B cell (primary cell): ENCODE measurements around the gene AP1M1. TPM values are rescaled to one million over a fixed set of nuclear protein-coding genes. Genes with fewer than 3 reads are reported as not detected.

ENCODE experiments used
- ATAC-seq: fragments of 200-7000 bp; cut with Tn5 transposase; one replicate; pipeline ENCODE4 v1.10.0; 2021; ENCODE audit warnings: low read depth, mild to moderate bottlenecking, moderate number of reproducible peaks, moderate library complexity
- CTCF ChIA-PET: fragments of 350-600 bp; sonication (Branson Sonifier 250); formaldehyde crosslinking; loops from one replicate; lab custom pipeline; 2021; ENCODE audit warnings: antibody characterized with exemption, inconsistent platforms; lab: Charles Lee
- POLR2A ChIA-PET: fragments of 350-600 bp; sonication (Branson Sonifier 250); formaldehyde crosslinking; loops from one replicate; lab custom pipeline; 2021; ENCODE audit warnings: antibody characterized with exemption; lab: Charles Lee
- DNase-seq: peaks from one replicate; pipeline ENCODE4 v3.0.0; 2013
- H2AFZ ChIP-seq: 2 replicates; pipeline ENCODE4 v1.6.1; 2012; ENCODE audit warnings: mild to moderate bottlenecking, low read depth, low read length; ENCODE audit not compliant: insufficient read depth, poor library complexity, severe bottlenecking
- H3K27ac ChIP-seq, 2 donors: 1 replicate in 1 of 2; 2 replicates in 1 of 2; pipeline ENCODE4 v1.5.1; 2012 to 2013; ENCODE audit warnings: low read length in 2 of 2, mild to moderate bottlenecking in 2 of 2, moderate library complexity in 1 of 2
- H3K27me3 ChIP-seq, 4 experiments: fragments of 200-600 bp in 1 of 4; sonication (generic) in 1 of 4; replicated peaks in 1 of 4; 1 replicate in 2 of 4; 2 replicates in 2 of 4; pipeline versions ENCODE4 v1.6.1 to v1.7.0; 2013 to 2016; ENCODE audit warnings: low read length in 3 of 4, mild to moderate bottlenecking in 2 of 4, mixed read lengths in 1 of 4, moderate library complexity in 1 of 4; ENCODE audit not compliant: insufficient read depth in 4 of 4, control insufficient read depth in 3 of 4; ENCODE audit errors: control extremely low read depth in 1 of 4
- H3K36me3 ChIP-seq, 2 experiments: replicated peaks in 1 of 2; 1 replicate in 1 of 2; 2 replicates in 1 of 2; pipeline versions ENCODE4 v1.6.1 to v1.7.1; 2013; ENCODE audit warnings: low read length in 1 of 2; ENCODE audit not compliant: insufficient read depth in 2 of 2, control insufficient read depth in 1 of 2; ENCODE audit errors: control extremely low read depth in 1 of 2, extremely low read depth in 1 of 2
- H3K4me1 ChIP-seq, 2 donors: fragments of 200-600 bp in 1 of 2; sonication (generic) in 1 of 2; 1 replicate in 1 of 2; 2 replicates in 1 of 2; pipeline versions ENCODE4 v1.5.1 to v1.6.1; 2013 to 2017; ENCODE audit warnings: low read length in 2 of 2; ENCODE audit not compliant: control insufficient read depth in 2 of 2, insufficient read depth in 2 of 2
- H3K4me2 ChIP-seq: replicated peaks from 2 replicates; pipeline ENCODE3; 2012; ENCODE audit warnings: mild to moderate bottlenecking, low read depth, low read length; ENCODE audit not compliant: poor library complexity, severe bottlenecking
- H3K4me3 ChIP-seq, 5 experiments: fragments of 200-600 bp in 1 of 5; sonication (generic) in 1 of 5; 1 replicate in 3 of 5; 2 replicates in 2 of 5; pipeline versions ENCODE4 v1.5.1 to v1.7.0; 2011 to 2016; ENCODE audit warnings: low read length in 4 of 5, mild to moderate bottlenecking in 4 of 5, low read depth in 2 of 5, control low read depth in 1 of 5, moderate library complexity in 1 of 5; ENCODE audit not compliant: insufficient read depth in 1 of 5; ENCODE audit errors: control extremely low read depth in 1 of 5, extremely low read depth in 1 of 5
- H3K79me2 ChIP-seq: fragments of 200-600 bp; sonication (generic); one replicate; pipeline ENCODE4 v1.6.0; 2016; ENCODE audit warnings: low read length; ENCODE audit not compliant: control insufficient read depth, insufficient read depth
- H3K9ac ChIP-seq: fragments of 200-600 bp; sonication (generic); 2 replicates; pipeline ENCODE4 v1.6.1; 2017; ENCODE audit warnings: mild to moderate bottlenecking, low read length, moderate library complexity
- H3K9me3 ChIP-seq, 3 donors: one replicate each; pipeline versions ENCODE4 v1.6.1 to v1.7.1; 2013; ENCODE audit warnings: low read length in 2 of 3; ENCODE audit not compliant: control insufficient read depth in 2 of 3, insufficient read depth in 1 of 3; ENCODE audit errors: control extremely low read depth in 1 of 3
- H4K20me1 ChIP-seq: 2 replicates; pipeline ENCODE4 v1.6.0; 2012; ENCODE audit warnings: mild to moderate bottlenecking, low read length; ENCODE audit not compliant: insufficient read depth, control insufficient read depth, poor library complexity, severe bottlenecking
- H3K27ac Mint-ChIP-seq: one replicate; pipeline ENCODE4 v1.8.0; 2021; ENCODE audit warnings: mixed read lengths
- H3K27me3 Mint-ChIP-seq: one replicate; pipeline ENCODE4 v1.8.0; 2021; ENCODE audit warnings: mixed read lengths
- H3K4me1 Mint-ChIP-seq: one replicate; pipeline ENCODE4 v1.8.0; 2021; ENCODE audit warnings: mixed read lengths
- H3K4me3 Mint-ChIP-seq: one replicate; pipeline ENCODE4 v1.8.0; 2021; ENCODE audit warnings: mixed read lengths
- H3K9me3 Mint-ChIP-seq: one replicate; pipeline ENCODE4 v1.8.0; 2022; ENCODE audit warnings: mixed read lengths; ENCODE audit not compliant: insufficient read depth
- CTCF ChIP-seq: fragments of 200-600 bp; IDR thresholded peaks from one replicate; pipeline ENCODE4 v1.8.0; 2022; ENCODE audit warnings: antibody characterized with exemption, mild to moderate bottlenecking
- EZH2 ChIP-seq: IDR thresholded peaks from 2 replicates; pipeline ENCODE4 v1.6.1; 2012; ENCODE audit warnings: borderline replicate concordance, low read depth, mild to moderate bottlenecking, moderate library complexity, low read length; ENCODE audit not compliant: insufficient read depth, poor library complexity, severe bottlenecking
- WGBS: methylation state at CpG from one replicate; pipeline ENCODE4 v1.1.5; 2013; ENCODE audit warnings: missing lambda C conversion rate; ENCODE audit not compliant: insufficient coverage; 5-methylcytosine and 5-hydroxymethylcytosine counted together
- intact Hi-C: fragments of 100-400 bp; cut with micrococcal nuclease; formaldehyde crosslinking; loops from one replicate; pipeline ENCODE4 v1.10.0; 2022
- polyA plus RNA-seq: library from polyadenylated mRNA; depleted of rRNA; stranded (reverse); fragments of >200 nt; gene quantifications from 2 replicates; pipeline ENCODE4 v1.2.3, GENCODE V29; 2012
- total RNA-seq, 2 donors: library from RNA; stranded (reverse); fragments of 120-200 nt in 1 of 2; gene quantifications; 1 replicate in 1 of 2; 2 replicates in 1 of 2; pipeline versions ENCODE4 v1.2.3 to v1.2.4, GENCODE V29; 2013 to 2022

AP1M1 gene
- total and polyA plus RNA-seq, 2 donors (not counting 1 experiment from before 2014, with no cell fraction given) = 77.8 to 102 TPM

- no peaks in the 10 kb centered on the region for H3K4me1 Mint-ChIP-seq
- H3K4me3 Mint-ChIP-seq = no peak overlapping the region
- peaks cover 0 to 89% of the 10 kb centered on the region in 2 experiments for H3K36me3 ChIP-seq
- H3K27ac Mint-ChIP-seq = no peak overlapping the region
- TF ChIP-seq CTCF (no peak), EZH2 (no peak)
- no peaks in the 10 kb centered on the region for H3K9me3 ChIP-seq
- ChIA-PET POLR2A (no interaction called here), CTCF (no interaction called here)
- 94% methylated on average over 9 of the region's 9 CpGs for WGBS
- no peak overlapping the region for H2AFZ ChIP-seq
- H4K20me1 ChIP-seq = peaks cover 20% of the 10 kb centered on the region
- H3K9ac ChIP-seq = no peak overlapping the region
- H3K79me2 ChIP-seq = peaks cover 47% of the 10 kb centered on the region
- no peak overlapping the region for H3K4me2 ChIP-seq
- DNase-seq (no peak), ATAC-seq (no peak)
- no peak overlapping the region for H3K4me3 ChIP-seq
- no peaks in the 10 kb centered on the region for H3K27me3 ChIP-seq
- H3K27ac ChIP-seq = no peak overlapping the region
- no peaks in the 10 kb centered on the region for H3K27me3 Mint-ChIP-seq
- intact Hi-C loops = no loop called here
- no peaks in the 10 kb centered on the region for H3K4me1 ChIP-seq
- H3K9me3 Mint-ChIP-seq = no peaks in the 10 kb centered on the region
Measured at GRCh38 chr19:16229322-16229641, 31.6 kb downstream of the AP1M1 start.

- Histone ChIP-seq H3K36me3 (peaks cover 0 to 77% of the 10 kb centered on the region in 2 experiments), H3K9ac (no peak overlapping the region), H3K4me1 (no peaks in the 10 kb centered on the region), H4K20me1 (peaks cover 5% of the 10 kb centered on the region), H2AFZ (no peak overlapping the region), H3K79me2 (peaks cover 21% of the 10 kb centered on the region), H3K4me2 (no peak overlapping the region), H3K27ac (no peak overlapping the region), H3K9me3 (peaks cover 0 to under 1% (median 0%) of the 10 kb centered on the region in 3 donors), H3K4me3 (no peak overlapping the region), H3K27me3 (no peaks in the 10 kb centered on the region)
- Mint-ChIP-seq H3K27ac (no peak overlapping the region), H3K4me3 (no peak overlapping the region), H3K9me3 (no peaks in the 10 kb centered on the region), H3K27me3 (no peaks in the 10 kb centered on the region), H3K4me1 (peaks cover 7% of the 10 kb centered on the region)
- ATAC-seq = no peak
- ChIA-PET CTCF (no interaction called here), POLR2A (no interaction called here)
- DNase-seq = no peak
- intact Hi-C loops = no loop called here
- 99% methylated on average over 16 of the region's 16 CpGs for WGBS
- TF ChIP-seq EZH2 (no peak), CTCF (no peak)
Measured at GRCh38 chr19:16232127-16232526, 34.4 kb downstream of the AP1M1 start.
